Measurements from ENCODE around the gene CCDC136.

DNA sequence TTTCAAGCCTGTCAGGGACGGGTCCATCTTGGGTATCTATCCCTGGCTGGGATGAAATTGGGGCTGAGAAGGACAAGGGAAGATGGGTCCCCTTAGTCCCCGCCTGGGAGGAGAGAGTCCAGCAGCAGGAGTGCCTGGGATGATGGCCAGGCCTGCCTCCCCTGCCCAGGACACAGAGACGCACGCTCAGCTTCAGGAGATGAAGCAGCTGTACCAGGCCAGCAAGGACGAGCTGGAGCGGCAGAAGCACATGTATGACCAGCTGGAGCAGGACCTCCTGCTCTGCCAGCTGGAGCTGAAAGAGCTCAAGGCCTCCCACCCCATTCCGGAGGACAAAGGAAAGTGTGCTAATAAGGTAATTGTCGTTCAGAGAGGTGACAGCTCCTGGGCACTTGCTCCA is 15.4 kb downstream of the CCDC136 start:
- TF ChIP-seq, protein P1, sequence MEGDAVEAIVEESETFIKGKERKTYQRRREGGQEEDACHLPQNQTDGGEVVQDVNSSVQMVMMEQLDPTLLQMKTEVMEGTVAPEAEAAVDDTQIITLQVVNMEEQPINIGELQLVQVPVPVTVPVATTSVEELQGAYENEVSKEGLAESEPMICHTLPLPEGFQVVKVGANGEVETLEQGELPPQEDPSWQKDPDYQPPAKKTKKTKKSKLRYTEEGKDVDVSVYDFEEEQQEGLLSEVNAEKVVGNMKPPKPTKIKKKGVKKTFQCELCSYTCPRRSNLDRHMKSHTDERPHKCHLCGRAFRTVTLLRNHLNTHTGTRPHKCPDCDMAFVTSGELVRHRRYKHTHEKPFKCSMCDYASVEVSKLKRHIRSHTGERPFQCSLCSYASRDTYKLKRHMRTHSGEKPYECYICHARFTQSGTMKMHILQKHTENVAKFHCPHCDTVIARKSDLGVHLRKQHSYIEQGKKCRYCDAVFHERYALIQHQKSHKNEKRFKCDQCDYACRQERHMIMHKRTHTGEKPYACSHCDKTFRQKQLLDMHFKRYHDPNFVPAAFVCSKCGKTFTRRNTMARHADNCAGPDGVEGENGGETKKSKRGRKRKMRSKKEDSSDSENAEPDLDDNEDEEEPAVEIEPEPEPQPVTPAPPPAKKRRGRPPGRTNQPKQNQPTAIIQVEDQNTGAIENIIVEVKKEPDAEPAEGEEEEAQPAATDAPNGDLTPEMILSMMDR (conservative IDR thresholded peaks at IDR 0.05): no peak
- TF ChIP-seq ZFX (IDR thresholded peaks at IDR 0.05): no peak
